SK-N-SH (cell line): ENCODE data around the gene MRPL19. TPM values are rescaled to one million over a fixed set of nuclear protein-coding genes. Genes with fewer than 3 reads are reported as not detected.

Experiments used
- CTCF ChIA-PET: fragments of 300-600, 350-600 bp; formaldehyde crosslinking; extraction: SDS; loops from one replicate; lab custom pipeline; 2021; lab: Yijun Ruan, JAX
- POLR2A ChIA-PET: fragments of 350-600 bp; sonication (Branson Sonifier 250); formaldehyde crosslinking; extraction: SDS; loops from one replicate; lab custom pipeline; 2020; ENCODE audit warnings: antibody characterized with exemption, inconsistent platforms; lab: Yijun Ruan, JAX
- DNase-seq: peaks from one replicate; pipeline ENCODE4 v3.0.0; 2012
- H2AFZ ChIP-seq: fragments of 200-600 bp; sonication (generic); 2 replicates; pipeline ENCODE4 v1.8.1; 2016; ENCODE audit warnings: antibody characterized with exemption, mild to moderate bottlenecking, low read depth
- H3F3A ChIP-seq: fragments of 200-600 bp; sonication (generic); replicated peaks from 2 replicates; pipeline ENCODE3; 2016; ENCODE audit warnings: antibody characterized with exemption, mild to moderate bottlenecking; ENCODE audit not compliant: insufficient read depth
- H3K27ac ChIP-seq, 2 experiments: fragments of 200-500 bp in 1 of 2; fragments of 200-600 bp in 1 of 2; sonication (Bioruptor generic) in 1 of 2; sonication (generic), shearing (Covaris generic) in 1 of 2; 2 replicates each; pipeline versions ENCODE4 v1.5.1 to v1.6.1; 2014 to 2016; ENCODE audit warnings: low read depth in 2 of 2, inconsistent platforms in 1 of 2, low read length in 1 of 2, mild to moderate bottlenecking in 1 of 2, mixed read lengths in 1 of 2
- H3K27me3 ChIP-seq: fragments of 200-600 bp; sonication (generic), shearing (Covaris generic); 2 replicates; pipeline ENCODE4 v1.6.1; 2016; ENCODE audit warnings: mixed run types; ENCODE audit not compliant: insufficient read depth
- H3K36me3 ChIP-seq, 2 experiments: fragments of 200-500 bp in 1 of 2; fragments of 200-600 bp in 1 of 2; sonication (Bioruptor generic) in 1 of 2; sonication (generic) in 1 of 2; replicated peaks in 1 of 2; 2 replicates each; pipeline versions ENCODE3 to v1.5.1; 2014 to 2016; ENCODE audit warnings: low read length in 1 of 2, mild to moderate bottlenecking in 1 of 2; ENCODE audit not compliant: insufficient read depth in 2 of 2, control insufficient read depth in 1 of 2
- H3K4me1 ChIP-seq, 2 experiments: fragments of 200-500 bp in 1 of 2; fragments of 200-600 bp in 1 of 2; sonication (Bioruptor generic) in 1 of 2; sonication (generic), shearing (Covaris generic) in 1 of 2; 2 replicates each; pipeline versions ENCODE4 v1.5.1 to v1.6.1; 2014 to 2016; ENCODE audit warnings: low read depth in 1 of 2, low read length in 1 of 2, mixed run types in 1 of 2; ENCODE audit not compliant: insufficient read depth in 2 of 2, control insufficient read depth in 1 of 2
- H3K4me2 ChIP-seq: fragments of 200-600 bp; sonication (generic), shearing (Covaris generic); 2 replicates; pipeline ENCODE4 v1.6.1; 2017; ENCODE audit warnings: mixed run types
- H3K4me3 ChIP-seq, 2 experiments: fragments of 200-500 bp in 1 of 2; fragments of 200-600 bp in 1 of 2; sonication (Bioruptor generic) in 1 of 2; sonication (generic), shearing (Covaris generic) in 1 of 2; 2 replicates each; pipeline versions ENCODE4 v1.5.1 to v1.8.1; 2014 to 2016; ENCODE audit warnings: low read depth in 2 of 2, inconsistent platforms in 1 of 2, low read length in 1 of 2, mild to moderate bottlenecking in 1 of 2, mixed read lengths in 1 of 2, moderate library complexity in 1 of 2
- H3K79me2 ChIP-seq: fragments of 200-600 bp; sonication (generic); 2 replicates; pipeline ENCODE4 v1.8.1; 2017; ENCODE audit warnings: mild to moderate bottlenecking; ENCODE audit not compliant: insufficient read depth
- H3K9ac ChIP-seq: fragments of 200-600 bp; sonication (generic); 2 replicates; pipeline ENCODE4 v1.6.1; 2017; ENCODE audit warnings: mixed run types
- H3K9me2 ChIP-seq: fragments of 200-600 bp; sonication (generic); 2 replicates; pipeline ENCODE4 v1.6.1; 2017; ENCODE audit warnings: mixed run types
- H3K9me3 ChIP-seq: fragments of 200-600 bp; sonication (generic); 2 replicates; pipeline ENCODE4 v1.6.1; 2017; ENCODE audit warnings: mixed run types, mild to moderate bottlenecking, moderate library complexity
- H4K20me1 ChIP-seq: fragments of 200-600 bp; sonication (generic); 2 replicates; pipeline ENCODE4 v1.6.1; 2017; ENCODE audit warnings: mild to moderate bottlenecking, mixed run types; ENCODE audit not compliant: insufficient read depth
- CHD2 ChIP-seq: fragments of 150-350 bp; IDR thresholded peaks from 2 replicates; pipeline ENCODE4 v1.6.1; 2018; ENCODE audit warnings: low read length; ENCODE audit not compliant: partially characterized antibody
- ELF1 ChIP-seq: IDR thresholded peaks from 2 replicates; pipeline ENCODE4 v1.4.0; 2012
- EZH2phosphoT487 ChIP-seq: fragments of 200-600 bp; sonication (generic); IDR thresholded peaks from 2 replicates; pipeline ENCODE4 v1.6.1; 2017; ENCODE audit warnings: low read depth, mixed run types, mild to moderate bottlenecking, antibody characterized with exemption, moderate library complexity, borderline replicate concordance
- FOXJ3 ChIP-seq: sonication (generic); formaldehyde crosslinking; IDR thresholded peaks from 2 replicates; pipeline ENCODE4 v1.5.1; 2020; ENCODE audit warnings: mild to moderate bottlenecking, missing genetic modification reagents
- FOXM1 ChIP-seq: IDR thresholded peaks from 2 replicates; pipeline ENCODE4 v1.4.0; 2012; ENCODE audit warnings: low read depth, mild to moderate bottlenecking
- JUND ChIP-seq: IDR thresholded peaks from 2 replicates; pipeline ENCODE4 v1.4.0; 2012
- NRF1 ChIP-seq: IDR thresholded peaks from 2 replicates; pipeline ENCODE4 v1.6.1; 2012; ENCODE audit warnings: low read depth, mild to moderate bottlenecking, low read length
- RCOR1 ChIP-seq: fragments of 150-350 bp; IDR thresholded peaks from 2 replicates; pipeline ENCODE4 v1.6.1; 2017; ENCODE audit warnings: antibody characterized with exemption, low read length
- TCF12 ChIP-seq: IDR thresholded peaks from 2 replicates; pipeline ENCODE4 v1.4.0; 2012
- TEAD4 ChIP-seq: IDR thresholded peaks from 2 replicates; pipeline ENCODE4 v1.4.0; 2012; ENCODE audit warnings: mild to moderate bottlenecking, borderline replicate concordance; ENCODE audit not compliant: insufficient read depth
- WGBS: methylation state at CpG from one replicate; pipeline ENCODE4 v1.1.6; 2017; ENCODE audit warnings: low lambda C conversion rate; 5-methylcytosine and 5-hydroxymethylcytosine counted together
- polyA plus RNA-seq, 3 experiments: library from polyadenylated mRNA; depleted of rRNA; stranded (reverse); fragments of >200 nt; gene quantifications; 2 replicates each; pipeline ENCODE4 v1.2.3, GENCODE V29; 2012
- TF ChIP-seq, protein P1 (sequence below): IDR thresholded peaks from 2 replicates; pipeline ENCODE4 v1.6.1; 2012; ENCODE audit warnings: mild to moderate bottlenecking, low read depth, low read length, moderate library complexity
- TF ChIP-seq, protein P2 (sequence below): fragments of 200-600 bp; sonication (generic); IDR thresholded peaks from 2 replicates; pipeline ENCODE4 v1.6.1; 2017; ENCODE audit warnings: antibody characterized with exemption, mild to moderate bottlenecking, moderate library complexity
- TF ChIP-seq, protein P3 (sequence below): IDR thresholded peaks from 2 replicates; pipeline ENCODE4; 2012

MRPL19 gene
- polyA plus RNA-seq, 1 of the 3 experiments (the other 2 are of a cell fraction): 15.4 TPM

DNA sequence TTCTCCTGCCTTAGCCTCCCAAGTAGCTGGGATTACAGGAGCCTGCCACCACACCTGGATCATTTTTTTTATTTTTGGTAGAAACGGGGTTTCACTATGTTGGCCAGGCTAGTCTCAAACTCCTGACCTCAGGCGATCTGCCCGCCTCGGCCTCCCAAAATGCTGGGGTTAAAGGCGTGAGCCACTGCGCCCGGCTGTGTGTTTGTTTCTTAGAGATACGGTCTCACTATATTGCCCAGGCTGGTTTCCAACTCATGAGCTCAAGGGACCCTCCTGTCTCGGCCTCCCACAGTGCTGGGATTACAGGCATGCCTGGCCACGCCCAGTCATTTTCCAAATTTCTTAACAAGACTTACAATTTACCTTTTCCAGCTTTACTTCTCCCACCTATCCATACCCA is 940 bp upstream of the MRPL19 start:
- POLR2A ChIA-PET: interaction anchor here (1.7 kb wide), 1 partner anchor 8 kb away, joined by 4 read pairs; no protein-coding TSS in a partner anchor
- peaks cover 18 to 26% of the 10 kb centered on the region in 2 experiments for H3K36me3 ChIP-seq
- DNase-seq: no peak
- no peaks in the 10 kb centered on the region for H3K9me3 ChIP-seq
- WGBS: 88% methylated on average over 7 of the region's 10 CpGs
- no peaks in the 10 kb centered on the region for H4K20me1 ChIP-seq
- H3K4me3 ChIP-seq: no peak overlapping the region
- no peak overlapping the region for H3K27ac ChIP-seq
- no peak overlapping the region for H3K9ac ChIP-seq
- no peak for TF ChIP-seq CHD2
- TF ChIP-seq TCF12: no peak
- TF ChIP-seq NRF1: no peak
- TF ChIP-seq TEAD4: no peak
- TF ChIP-seq, protein P1, sequence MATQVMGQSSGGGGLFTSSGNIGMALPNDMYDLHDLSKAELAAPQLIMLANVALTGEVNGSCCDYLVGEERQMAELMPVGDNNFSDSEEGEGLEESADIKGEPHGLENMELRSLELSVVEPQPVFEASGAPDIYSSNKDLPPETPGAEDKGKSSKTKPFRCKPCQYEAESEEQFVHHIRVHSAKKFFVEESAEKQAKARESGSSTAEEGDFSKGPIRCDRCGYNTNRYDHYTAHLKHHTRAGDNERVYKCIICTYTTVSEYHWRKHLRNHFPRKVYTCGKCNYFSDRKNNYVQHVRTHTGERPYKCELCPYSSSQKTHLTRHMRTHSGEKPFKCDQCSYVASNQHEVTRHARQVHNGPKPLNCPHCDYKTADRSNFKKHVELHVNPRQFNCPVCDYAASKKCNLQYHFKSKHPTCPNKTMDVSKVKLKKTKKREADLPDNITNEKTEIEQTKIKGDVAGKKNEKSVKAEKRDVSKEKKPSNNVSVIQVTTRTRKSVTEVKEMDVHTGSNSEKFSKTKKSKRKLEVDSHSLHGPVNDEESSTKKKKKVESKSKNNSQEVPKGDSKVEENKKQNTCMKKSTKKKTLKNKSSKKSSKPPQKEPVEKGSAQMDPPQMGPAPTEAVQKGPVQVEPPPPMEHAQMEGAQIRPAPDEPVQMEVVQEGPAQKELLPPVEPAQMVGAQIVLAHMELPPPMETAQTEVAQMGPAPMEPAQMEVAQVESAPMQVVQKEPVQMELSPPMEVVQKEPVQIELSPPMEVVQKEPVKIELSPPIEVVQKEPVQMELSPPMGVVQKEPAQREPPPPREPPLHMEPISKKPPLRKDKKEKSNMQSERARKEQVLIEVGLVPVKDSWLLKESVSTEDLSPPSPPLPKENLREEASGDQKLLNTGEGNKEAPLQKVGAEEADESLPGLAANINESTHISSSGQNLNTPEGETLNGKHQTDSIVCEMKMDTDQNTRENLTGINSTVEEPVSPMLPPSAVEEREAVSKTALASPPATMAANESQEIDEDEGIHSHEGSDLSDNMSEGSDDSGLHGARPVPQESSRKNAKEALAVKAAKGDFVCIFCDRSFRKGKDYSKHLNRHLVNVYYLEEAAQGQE: no peak
- TF ChIP-seq, all 33 proteins: peak for 0
- no peak overlapping the region for H3K4me2 ChIP-seq
- CTCF ChIA-PET: interaction anchor here (1.3 to 2.4 kb wide), 4 partner anchors 13 to 33 kb away, joined by 3 to 8 read pairs (median 5); no protein-coding TSS in a partner anchor
- H3K79me2 ChIP-seq: peaks cover 33% of the 10 kb centered on the region
- no peaks in the 10 kb centered on the region for H3F3A ChIP-seq
- H3K9me2 ChIP-seq: no peaks in the 10 kb centered on the region
- peak overlapping the region; percentile 96; the same call in 1 of the 2 replicates for H2AFZ ChIP-seq
- H3K4me1 ChIP-seq: peaks cover 0 to 4% of the 10 kb centered on the region in 2 experiments; a peak in 2 of 4 replicates
- no peaks in the 10 kb centered on the region for H3K27me3 ChIP-seq

DNA sequence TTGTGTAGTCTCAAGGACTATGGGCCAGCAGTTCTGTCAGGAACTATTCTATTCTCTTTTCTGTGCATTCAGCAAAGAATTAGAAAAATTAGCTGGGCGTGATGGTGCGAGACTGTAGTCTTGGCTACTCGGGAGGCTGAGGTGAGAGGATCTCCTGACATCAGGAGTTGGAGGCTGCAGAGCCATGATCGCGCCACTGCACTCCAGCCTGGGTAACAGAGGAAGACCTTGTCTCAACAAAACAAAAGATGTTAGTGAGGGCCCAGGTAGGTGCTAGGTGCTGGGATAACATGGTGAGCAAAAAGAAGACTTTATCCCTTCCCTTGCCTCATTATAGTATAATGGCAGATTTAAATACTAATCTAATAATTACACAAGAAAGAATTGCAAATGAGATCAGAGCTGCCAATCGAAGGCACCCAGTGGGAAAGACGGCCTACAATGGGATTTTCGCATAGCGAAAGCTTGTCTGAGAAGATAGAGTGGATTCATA is 447 bp upstream of the MRPL19 start:
- Histone ChIP-seq H3K9me3 (no peaks in the 10 kb centered on the region), H3F3A (no peaks in the 10 kb centered on the region), H3K36me3 (peaks cover 23 to 28% of the 10 kb centered on the region in 2 experiments), H3K4me1 (peaks cover 0 to 2% of the 10 kb centered on the region in 2 experiments; a peak in 2 of 4 replicates), H3K27me3 (no peaks in the 10 kb centered on the region), H4K20me1 (no peaks in the 10 kb centered on the region), H3K79me2 (peaks cover 33% of the 10 kb centered on the region), H3K4me2 (peak overlapping the region; percentile 74), H3K27ac (peak overlapping the region; percentile 36 to 78; a peak in 3 of 4 replicates), H2AFZ (peak overlapping the region; percentile 96), H3K9me2 (no peaks in the 10 kb centered on the region), H3K4me3 (peak overlapping the region; percentile 85 to 93), H3K9ac (peak overlapping the region; percentile 83; the same call in 1 of the 2 replicates)
- 90% methylated on average over 9 of the region's 9 CpGs for WGBS
- no peak for TF ChIP-seq EZH2phosphoT487
- TF ChIP-seq JUND: no peak
- TF ChIP-seq FOXJ3 (CRISPR knock-in tag): no peak
- TF ChIP-seq, protein P2, sequence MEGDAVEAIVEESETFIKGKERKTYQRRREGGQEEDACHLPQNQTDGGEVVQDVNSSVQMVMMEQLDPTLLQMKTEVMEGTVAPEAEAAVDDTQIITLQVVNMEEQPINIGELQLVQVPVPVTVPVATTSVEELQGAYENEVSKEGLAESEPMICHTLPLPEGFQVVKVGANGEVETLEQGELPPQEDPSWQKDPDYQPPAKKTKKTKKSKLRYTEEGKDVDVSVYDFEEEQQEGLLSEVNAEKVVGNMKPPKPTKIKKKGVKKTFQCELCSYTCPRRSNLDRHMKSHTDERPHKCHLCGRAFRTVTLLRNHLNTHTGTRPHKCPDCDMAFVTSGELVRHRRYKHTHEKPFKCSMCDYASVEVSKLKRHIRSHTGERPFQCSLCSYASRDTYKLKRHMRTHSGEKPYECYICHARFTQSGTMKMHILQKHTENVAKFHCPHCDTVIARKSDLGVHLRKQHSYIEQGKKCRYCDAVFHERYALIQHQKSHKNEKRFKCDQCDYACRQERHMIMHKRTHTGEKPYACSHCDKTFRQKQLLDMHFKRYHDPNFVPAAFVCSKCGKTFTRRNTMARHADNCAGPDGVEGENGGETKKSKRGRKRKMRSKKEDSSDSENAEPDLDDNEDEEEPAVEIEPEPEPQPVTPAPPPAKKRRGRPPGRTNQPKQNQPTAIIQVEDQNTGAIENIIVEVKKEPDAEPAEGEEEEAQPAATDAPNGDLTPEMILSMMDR: no peak
- TF ChIP-seq, protein P3, sequence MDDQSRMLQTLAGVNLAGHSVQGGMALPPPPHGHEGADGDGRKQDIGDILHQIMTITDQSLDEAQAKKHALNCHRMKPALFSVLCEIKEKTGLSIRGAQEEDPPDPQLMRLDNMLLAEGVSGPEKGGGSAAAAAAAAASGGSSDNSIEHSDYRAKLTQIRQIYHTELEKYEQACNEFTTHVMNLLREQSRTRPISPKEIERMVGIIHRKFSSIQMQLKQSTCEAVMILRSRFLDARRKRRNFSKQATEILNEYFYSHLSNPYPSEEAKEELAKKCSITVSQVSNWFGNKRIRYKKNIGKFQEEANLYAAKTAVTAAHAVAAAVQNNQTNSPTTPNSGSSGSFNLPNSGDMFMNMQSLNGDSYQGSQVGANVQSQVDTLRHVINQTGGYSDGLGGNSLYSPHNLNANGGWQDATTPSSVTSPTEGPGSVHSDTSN: no peak
- no peak for TF ChIP-seq RCOR1
- no peak for TF ChIP-seq TCF12
- no peak for TF ChIP-seq ELF1
- TF ChIP-seq FOXM1: no peak
- ChIA-PET CTCF (interaction anchor here (0.9 to 2.4 kb wide), 5 partner anchors 18 to 84 kb away, joined by 3 to 8 read pairs (median 4); no protein-coding TSS in a partner anchor), POLR2A (interaction anchor here (1.7 kb wide), 1 partner anchor 9 kb away, joined by 4 read pairs; no protein-coding TSS in a partner anchor)
- DNase-seq: no peak
